ENCODE measurements around the gene HES5. TPM values are rescaled to one million over a fixed set of nuclear protein-coding genes. Genes with fewer than 3 reads are reported as not detected.

Gene HES5
- total RNA-seq, 1 experiment from 2014 or later = not detected

GRCh38 chr1:2544875-2545640 lies 15.0 kb upstream of the HES5 start:
- Histone ChIP-seq H3K27me3 (peaks cover 23% of the 10 kb centered on the region; the same call in 1 of the 2 replicates), H3K27ac (peak overlapping the region; percentile 30), H3K9me3 (replicated peaks) (no peaks in the 10 kb centered on the region), H3K4me1 (peaks cover 30% of the 10 kb centered on the region), H3K36me3 (no peaks in the 10 kb centered on the region), H3K4me3 (no peak overlapping the region)
- DNase-seq = peak; percentile 67 to 82

- DNase-seq = peak; percentile 61 to 74
- H3K9me3 ChIP-seq (replicated peaks) = no peaks in the 10 kb centered on the region
- H3K27me3 ChIP-seq = peaks cover 20% of the 10 kb centered on the region; the same call in 1 of the 2 replicates
- no peaks in the 10 kb centered on the region for H3K36me3 ChIP-seq
- H3K4me3 ChIP-seq = no peak overlapping the region
- H3K4me1 ChIP-seq = peaks cover 30% of the 10 kb centered on the region
- peak overlapping the region; percentile 30 for H3K27ac ChIP-seq
Measured at GRCh38 chr1:2544093-2544874, 14.2 kb upstream of the HES5 start.

- Histone ChIP-seq H3K4me3 (peak overlapping the region; percentile 22), H3K27me3 (peaks cover 17% of the 10 kb centered on the region; the same call in 1 of the 2 replicates), H3K27ac (peak overlapping the region; percentile 30), H3K36me3 (no peaks in the 10 kb centered on the region), H3K4me1 (peaks cover 30% of the 10 kb centered on the region), H3K9me3 (replicated peaks) (no peaks in the 10 kb centered on the region)
- DNase-seq = peak; percentile 74 to 85
Measured at GRCh38 chr1:2543543-2544092, 13.6 kb upstream of the HES5 start.

- H3K9me3 ChIP-seq (replicated peaks) = no peaks in the 10 kb centered on the region
- peaks cover 30% of the 10 kb centered on the region for H3K4me1 ChIP-seq
- H3K36me3 ChIP-seq = no peaks in the 10 kb centered on the region
- no peak for DNase-seq
- no peak overlapping the region for H3K4me3 ChIP-seq
- peaks cover 17% of the 10 kb centered on the region; the same call in 1 of the 2 replicates for H3K27me3 ChIP-seq
- H3K27ac ChIP-seq = no peak overlapping the region
Measured at GRCh38 chr1:2542246-2542915, 12.3 kb upstream of the HES5 start.

- peaks cover 30% of the 10 kb centered on the region for H3K4me1 ChIP-seq
- H3K27ac ChIP-seq = no peak overlapping the region
- H3K4me3 ChIP-seq = no peak overlapping the region
- H3K36me3 ChIP-seq = no peaks in the 10 kb centered on the region
- H3K27me3 ChIP-seq = peaks cover 13% of the 10 kb centered on the region; the same call in 1 of the 2 replicates
- H3K9me3 ChIP-seq (replicated peaks) = no peaks in the 10 kb centered on the region
- DNase-seq = peak; percentile 69 to 78
Measured at GRCh38 chr1:2541619-2542245, 11.7 kb upstream of the HES5 start.

GRCh38 chr1:2540816-2541492 lies 10.9 kb upstream of the HES5 start:
- Histone ChIP-seq H3K4me1 (peaks cover 30% of the 10 kb centered on the region), H3K27ac (no peak overlapping the region), H3K36me3 (no peaks in the 10 kb centered on the region), H3K27me3 (peaks cover 18% of the 10 kb centered on the region; the same call in 1 of the 2 replicates), H3K4me3 (no peak overlapping the region), H3K9me3 (replicated peaks) (no peaks in the 10 kb centered on the region)
- DNase-seq = no peak

- no peak for DNase-seq
Measured at GRCh38 chr1:2539312-2539907, 9.3 kb upstream of the HES5 start.

GRCh38 chr1:2538872-2539271 lies 8.8 kb upstream of the HES5 start:
- H3K27me3 ChIP-seq = peaks cover 35% of the 10 kb centered on the region
- H3K4me3 ChIP-seq = no peak overlapping the region
- no peak overlapping the region for H3K27ac ChIP-seq
- no peaks in the 10 kb centered on the region for H3K9me3 ChIP-seq (replicated peaks)
- H3K4me1 ChIP-seq = peaks cover 13% of the 10 kb centered on the region
- no peak for DNase-seq
- H3K36me3 ChIP-seq = no peaks in the 10 kb centered on the region

More at GRCh38 chr1:2539312-2539907, 9.3 kb upstream of the HES5 start:
- Histone ChIP-seq H3K36me3 (no peaks in the 10 kb centered on the region), H3K4me3 (no peak overlapping the region), H3K27ac (no peak overlapping the region), H3K4me1 (peaks cover 19% of the 10 kb centered on the region), H3K27me3 (peaks cover 30% of the 10 kb centered on the region), H3K9me3 (replicated peaks) (no peaks in the 10 kb centered on the region)

- DNase-seq = no peak
- Histone ChIP-seq H3K9me3 (replicated peaks) (no peaks in the 10 kb centered on the region), H3K27ac (no peak overlapping the region)
Measured at GRCh38 chr1:2538376-2538775, 8.3 kb upstream of the HES5 start.

GRCh38 chr1:2537784-2538115 lies 7.7 kb upstream of the HES5 start:
- Histone ChIP-seq H3K27ac (no peak overlapping the region), H3K27me3 (peaks cover 47% of the 10 kb centered on the region), H3K36me3 (no peaks in the 10 kb centered on the region), H3K9me3 (replicated peaks) (no peaks in the 10 kb centered on the region), H3K4me1 (peaks cover 3% of the 10 kb centered on the region; the same call in 1 of the 2 replicates), H3K4me3 (no peak overlapping the region)
- DNase-seq = peak; percentile 78 to 85

More at GRCh38 chr1:2538376-2538775, 8.3 kb upstream of the HES5 start:
- peaks cover 8% of the 10 kb centered on the region for H3K4me1 ChIP-seq
- no peaks in the 10 kb centered on the region for H3K36me3 ChIP-seq
- peaks cover 40% of the 10 kb centered on the region for H3K27me3 ChIP-seq
- H3K4me3 ChIP-seq = no peak overlapping the region

GRCh38 chr1:2535981-2536380 lies 5.9 kb upstream of the HES5 start:
- peaks cover 50% of the 10 kb centered on the region for H3K27me3 ChIP-seq

GRCh38 chr1:2535455-2535854 lies 5.4 kb upstream of the HES5 start:
- H3K4me1 ChIP-seq = no peaks in the 10 kb centered on the region
- no peaks in the 10 kb centered on the region for H3K36me3 ChIP-seq
- no peak overlapping the region for H3K27ac ChIP-seq
- DNase-seq = no peak
- H3K9me3 ChIP-seq (replicated peaks) = no peaks in the 10 kb centered on the region
- peaks cover 52% of the 10 kb centered on the region for H3K27me3 ChIP-seq
- H3K4me3 ChIP-seq = no peak overlapping the region

More at GRCh38 chr1:2535981-2536380, 5.9 kb upstream of the HES5 start:
- H3K27ac ChIP-seq = no peak overlapping the region
- no peaks in the 10 kb centered on the region for H3K4me1 ChIP-seq
- no peaks in the 10 kb centered on the region for H3K36me3 ChIP-seq
- no peak for DNase-seq
- no peaks in the 10 kb centered on the region for H3K9me3 ChIP-seq (replicated peaks)
- no peak overlapping the region for H3K4me3 ChIP-seq

- H3K4me3 ChIP-seq = no peak overlapping the region
- no peaks in the 10 kb centered on the region for H3K36me3 ChIP-seq
- DNase-seq = no peak
- H3K9me3 ChIP-seq (replicated peaks) = no peaks in the 10 kb centered on the region
- H3K27me3 ChIP-seq = peaks cover 47% of the 10 kb centered on the region
- H3K4me1 ChIP-seq = no peaks in the 10 kb centered on the region
- no peak overlapping the region for H3K27ac ChIP-seq
Measured at GRCh38 chr1:2534687-2535441, 4.8 kb upstream of the HES5 start.

All from SJCRH30 (cell line).